ENCODE data around the gene GPC6. TPM values are rescaled to one million over a fixed set of nuclear protein-coding genes. Genes with fewer than 3 reads are reported as not detected.

GPC6 gene
- total RNA-seq, 3 donors from 2014 or later (not counting 1 experiment from before 2014, with no cell fraction given): not detected

DNA sequence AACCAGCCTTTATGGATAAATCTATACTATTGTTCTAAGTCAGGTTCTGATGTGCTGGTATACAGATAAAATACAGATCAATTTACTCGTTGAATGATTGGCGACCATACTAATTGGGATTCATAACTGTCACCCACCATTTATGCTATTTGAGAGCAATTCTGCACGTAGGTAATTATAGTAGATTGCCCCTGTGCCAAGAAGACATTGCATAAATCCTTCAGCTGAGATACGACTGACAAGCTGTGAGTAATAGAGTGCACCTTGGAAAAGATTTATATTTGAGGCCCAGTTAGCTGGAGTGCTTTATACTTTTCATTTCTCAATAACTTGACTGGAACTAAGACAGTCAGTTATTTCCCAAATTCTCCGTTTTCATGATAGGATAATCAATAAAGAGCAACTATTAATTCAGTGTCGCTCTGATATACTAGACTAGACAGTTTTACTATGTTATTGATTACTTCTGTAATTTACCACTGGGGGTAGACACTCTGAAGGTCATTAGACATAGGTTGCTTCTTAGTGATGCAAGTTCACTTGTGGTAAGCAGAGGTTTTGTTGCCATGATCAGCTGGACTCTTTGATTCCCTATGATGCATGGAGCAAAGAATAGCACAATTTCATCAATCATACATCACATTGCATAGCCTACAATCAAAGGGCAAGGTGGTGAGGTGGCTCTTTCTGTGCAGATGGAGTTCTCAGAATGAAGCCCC lies 536.3 kb downstream of the GPC6 start:
- ATAC-seq (no peak), DNase-seq (no peak)
- Mint-ChIP-seq H3K36me3 (peaks cover 5% of the 10 kb centered on the region), H3K4me3 (no peak overlapping the region), H3K27ac (no peak overlapping the region), H3K27me3 (ENCODE audit: low read depth in 2 of 2) (no peaks in the 10 kb centered on the region), H3K4me1 (peaks cover 0 to 6% of the 10 kb centered on the region in 2 donors), H3K9me3 (peaks cover 11 to 12% of the 10 kb centered on the region in 2 donors)
- Histone ChIP-seq H3K27ac (ENCODE audit: low read length) (no peak overlapping the region), H3K27me3 (ENCODE audit: control insufficient read depth, insufficient read depth, low read length) (no peaks in the 10 kb centered on the region), H3K4me3 (ENCODE audit: low read length) (no peak overlapping the region), H3K4me1 (ENCODE audit: control insufficient read depth, insufficient read depth, low read length) (no peaks in the 10 kb centered on the region), H3K9me3 (ENCODE audit: control insufficient read depth, insufficient read depth, low read length) (no peaks in the 10 kb centered on the region), H3K36me3 (ENCODE audit: control insufficient read depth, insufficient read depth, low read length) (no peaks in the 10 kb centered on the region)
- intact Hi-C loops (cut with micrococcal nuclease): no loop called here
- no peak for TF ChIP-seq CTCF (IDR thresholded peaks at IDR 0.05)
- WGBS (ENCODE audit: insufficient coverage): 83% methylated on average over 4 of the region's 6 CpGs

DNA sequence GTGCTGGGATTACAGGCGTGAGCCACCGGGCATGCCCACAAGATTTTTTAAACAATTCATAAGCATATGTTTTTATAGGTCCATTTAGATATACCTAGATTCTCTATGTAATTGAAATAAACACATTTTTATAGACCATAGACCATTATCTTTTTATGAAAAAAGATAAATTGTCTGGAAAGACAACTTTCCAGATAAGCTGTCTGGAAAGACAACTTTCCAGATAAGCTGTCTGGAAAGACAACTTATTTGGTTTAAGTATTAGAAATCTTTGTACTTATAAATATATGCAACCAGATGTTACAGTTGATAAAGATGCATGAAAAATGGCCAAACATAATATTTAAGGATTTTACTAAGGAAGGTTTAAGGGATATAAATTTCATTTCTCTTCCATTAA lies 538.5 kb downstream of the GPC6 start:
- Mint-ChIP-seq H3K9me3 (peaks cover 8 to 9% of the 10 kb centered on the region in 2 donors), H3K4me1 (no peaks in the 10 kb centered on the region), H3K27ac (no peak overlapping the region), H3K4me3 (no peak overlapping the region), H3K36me3 (peaks cover 5% of the 10 kb centered on the region), H3K27me3 (ENCODE audit: low read depth in 2 of 2) (no peaks in the 10 kb centered on the region)
- 100% methylated on average over 2 of the region's 2 CpGs for WGBS (ENCODE audit: insufficient coverage)
- no peaks in the 10 kb centered on the region for H3K4me1 ChIP-seq (ENCODE audit: control insufficient read depth, insufficient read depth, low read length)
- no peaks in the 10 kb centered on the region for H3K27me3 ChIP-seq (ENCODE audit: control insufficient read depth, insufficient read depth, low read length)
- H3K36me3 ChIP-seq (ENCODE audit: control insufficient read depth, insufficient read depth, low read length): no peaks in the 10 kb centered on the region
- no peak overlapping the region for H3K27ac ChIP-seq (ENCODE audit: low read length)
- no peaks in the 10 kb centered on the region for H3K9me3 ChIP-seq (ENCODE audit: control insufficient read depth, insufficient read depth, low read length)
- DNase-seq (no peak), ATAC-seq (no peak)
- TF ChIP-seq CTCF (IDR thresholded peaks at IDR 0.05): no peak
- intact Hi-C loops (cut with micrococcal nuclease): no loop called here
- H3K4me3 ChIP-seq (ENCODE audit: low read length): no peak overlapping the region

DNA sequence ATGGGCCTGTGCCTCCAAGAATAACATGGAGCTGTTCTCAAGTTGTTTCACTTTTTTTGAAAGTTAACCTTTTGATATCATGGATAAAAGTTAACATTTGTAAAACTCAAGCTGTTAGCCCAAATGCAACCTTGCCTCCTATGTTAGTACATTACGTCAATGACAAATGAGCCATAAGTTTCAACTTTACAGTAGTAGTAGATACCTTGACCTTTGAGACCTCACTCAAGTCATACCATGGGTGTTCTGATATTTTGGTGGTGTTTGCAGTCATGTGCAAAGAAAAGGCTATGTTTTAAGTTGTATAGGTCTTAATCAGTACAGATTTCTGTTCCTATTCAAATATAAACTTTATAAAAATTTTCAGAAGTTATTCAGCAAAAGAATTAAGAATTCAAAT lies 539.2 kb downstream of the GPC6 start:
- Histone ChIP-seq H3K36me3 (ENCODE audit: control insufficient read depth, insufficient read depth, low read length) (no peaks in the 10 kb centered on the region), H3K4me1 (ENCODE audit: control insufficient read depth, insufficient read depth, low read length) (no peaks in the 10 kb centered on the region), H3K27ac (ENCODE audit: low read length) (no peak overlapping the region), H3K9me3 (ENCODE audit: control insufficient read depth, insufficient read depth, low read length) (no peaks in the 10 kb centered on the region), H3K4me3 (ENCODE audit: low read length) (no peak overlapping the region), H3K27me3 (ENCODE audit: control insufficient read depth, insufficient read depth, low read length) (no peaks in the 10 kb centered on the region)
- no peak for ATAC-seq
- intact Hi-C loops (cut with micrococcal nuclease): no loop called here
- no peak for TF ChIP-seq CTCF (IDR thresholded peaks at IDR 0.05)
- H3K27ac Mint-ChIP-seq: no peak overlapping the region
- peaks cover 5% of the 10 kb centered on the region for H3K36me3 Mint-ChIP-seq
- no peak for DNase-seq
- H3K9me3 Mint-ChIP-seq: peaks cover 8 to 11% of the 10 kb centered on the region in 2 donors
- no peaks in the 10 kb centered on the region for H3K27me3 Mint-ChIP-seq (ENCODE audit: low read depth in 2 of 2)
- 100% methylated on average over 1 of the region's 1 CpG for WGBS (ENCODE audit: insufficient coverage)
- H3K4me1 Mint-ChIP-seq: no peaks in the 10 kb centered on the region
- no peak overlapping the region for H3K4me3 Mint-ChIP-seq

DNA sequence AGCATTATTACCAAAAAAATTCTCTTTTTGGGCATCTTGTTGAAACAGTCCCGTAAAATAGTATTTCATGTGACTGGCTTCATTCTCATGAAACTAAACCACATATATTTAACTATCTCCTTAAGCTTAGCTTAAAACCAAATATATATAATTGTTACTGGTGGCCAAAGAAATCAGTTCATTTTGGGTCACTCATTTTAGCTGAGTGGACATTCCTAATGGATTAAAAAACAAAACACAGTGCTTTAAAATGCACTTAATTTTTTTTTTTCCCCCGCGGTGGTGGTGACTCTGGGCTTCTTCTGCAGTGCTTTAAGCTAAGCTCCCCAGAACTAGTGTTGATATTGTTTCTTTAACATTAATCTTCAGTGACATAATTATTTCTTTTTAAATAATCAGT lies 540.1 kb downstream of the GPC6 start:
- H3K9me3 ChIP-seq (ENCODE audit: control insufficient read depth, insufficient read depth, low read length): no peaks in the 10 kb centered on the region
- ATAC-seq (no peak), DNase-seq (no peak)
- no CpG with 5 or more reads among the region's 3 CpGs for WGBS (ENCODE audit: insufficient coverage)
- no peaks in the 10 kb centered on the region for H3K27me3 ChIP-seq (ENCODE audit: control insufficient read depth, insufficient read depth, low read length)
- H3K4me3 ChIP-seq (ENCODE audit: low read length): no peak overlapping the region
- no peaks in the 10 kb centered on the region for H3K4me1 Mint-ChIP-seq
- peaks cover 5% of the 10 kb centered on the region for H3K36me3 Mint-ChIP-seq
- peaks cover 8 to 11% of the 10 kb centered on the region in 2 donors for H3K9me3 Mint-ChIP-seq
- H3K36me3 ChIP-seq (ENCODE audit: control insufficient read depth, insufficient read depth, low read length): no peaks in the 10 kb centered on the region
- H3K27ac ChIP-seq (ENCODE audit: low read length): no peak overlapping the region
- no peaks in the 10 kb centered on the region for H3K4me1 ChIP-seq (ENCODE audit: control insufficient read depth, insufficient read depth, low read length)
- H3K27ac Mint-ChIP-seq: no peak overlapping the region
- H3K27me3 Mint-ChIP-seq (ENCODE audit: low read depth in 2 of 2): no peaks in the 10 kb centered on the region
- TF ChIP-seq CTCF (IDR thresholded peaks at IDR 0.05): no peak
- H3K4me3 Mint-ChIP-seq: no peak overlapping the region
- intact Hi-C loops (cut with micrococcal nuclease): no loop called here

All from natural killer cell (primary cell).